ENCODE measurements around the gene EPRS1. TPM values are rescaled to one million over a fixed set of nuclear protein-coding genes. Genes with fewer than 3 reads are reported as not detected.

The EPRS1 gene
- total and polyA plus RNA-seq, 4 donors, result 20.4 to 59.3 (median 39.2) TPM

- no peak for TF ChIP-seq FOXA1 (IDR thresholded peaks at IDR 0.05)
- TF ChIP-seq CTCF (IDR thresholded peaks at IDR 0.05; ENCODE audit: low read depth, low read length, missing input control), result no peak
- TF ChIP-seq ZBTB33 (IDR thresholded peaks at IDR 0.05), result no peak
- no peak for TF ChIP-seq JUND (IDR thresholded peaks at IDR 0.05)
- no peak for TF ChIP-seq TAF1 (conservative IDR thresholded peaks at IDR 0.05)
- TF ChIP-seq RXRA (IDR thresholded peaks at IDR 0.05), result no peak
Observed at GRCh38 chr1:220077887-220078286, 31.6 kb upstream of the EPRS1 start (continued).

GRCh38 chr1:220076861-220077762 lies 30.8 kb upstream of the EPRS1 start:
- no peak for DNase-seq (ENCODE audit: low spot score)
- Histone ChIP-seq H3K4me1 (ENCODE audit: control insufficient read depth in 4 of 4, insufficient read depth in 4 of 4, low read length in 3 of 4) (no peaks in the 10 kb centered on the region), H3K9me3 (ENCODE audit: control insufficient read depth in 4 of 4, low read length in 3 of 4) (no peaks in the 10 kb centered on the region), H3K9ac (ENCODE audit: low read depth in 1 of 2, low read length in 2 of 2) (no peak overlapping the region), H3K27me3 (ENCODE audit: control insufficient read depth in 4 of 4, insufficient read depth in 4 of 4, low read length in 3 of 4) (no peaks in the 10 kb centered on the region), H3K4me3 (ENCODE audit: low read depth in 1 of 3, low read length in 3 of 3) (no peak overlapping the region), H3K36me3 (ENCODE audit: control insufficient read depth in 4 of 4, insufficient read depth in 3 of 4, low read depth in 1 of 4, low read length in 3 of 4) (peaks cover 0 to 18% (median 9%) of the 10 kb centered on the region in 4 donors), H3K27ac (ENCODE audit: low read depth in 1 of 2, low read length in 2 of 2) (no peak overlapping the region)
- TF ChIP-seq HNF4G (IDR thresholded peaks at IDR 0.05), result no peak
- TF ChIP-seq RAD21 (IDR thresholded peaks at IDR 0.05), result no peak
- no peak for TF ChIP-seq RXRA (IDR thresholded peaks at IDR 0.05)
- no peak for TF ChIP-seq YY1 (IDR thresholded peaks at IDR 0.05)
- TF ChIP-seq HNF4A (conservative IDR thresholded peaks at IDR 0.05), result no peak
- no peak for TF ChIP-seq TAF1 (conservative IDR thresholded peaks at IDR 0.05)
- TF ChIP-seq EGR1 (IDR thresholded peaks at IDR 0.05; ENCODE audit: low read depth in 2 of 2), result no peak
- TF ChIP-seq REST (IDR thresholded peaks at IDR 0.05), result no peak
- TF ChIP-seq FOXA1 (IDR thresholded peaks at IDR 0.05), result no peak
- TF ChIP-seq GABPA (IDR thresholded peaks at IDR 0.05 in 1 of 2, conservative IDR thresholded peaks at IDR 0.05 in 1 of 2), result no peak
- 98% methylated on average over 4 of the region's 4 CpGs for WGBS

All from liver (tissue), 9 donors.